Liver (tissue), 9 donors: ENCODE measurements around the gene TCTN1. TPM values are rescaled to one million over a fixed set of nuclear protein-coding genes. Genes with fewer than 3 reads are reported as not detected.
"Not testable (repeated sequence)": the region's sequence is repeated elsewhere in the genome, so short reads cannot be mapped to it uniquely, and the experiment has no call there.

Experiments used
- DNase-seq: peaks from one replicate; pipeline ENCODE4 v3.0.0-alpha.2; 2017; ENCODE audit warnings: low spot score
- H3K27ac ChIP-seq, 2 donors: one replicate each; pipeline ENCODE4 v1.7.0; 2013; ENCODE audit warnings: inconsistent platforms in 2 of 2, low read length in 2 of 2, control low read depth in 1 of 2, low read depth in 1 of 2, mild to moderate bottlenecking in 1 of 2
- H3K27me3 ChIP-seq, 4 donors: one replicate each; pipeline versions ENCODE4 v1.6.1 to v1.7.0; 2013; ENCODE audit warnings: low read length in 3 of 4, inconsistent platforms in 1 of 4, mild to moderate bottlenecking in 1 of 4, moderate library complexity in 1 of 4; ENCODE audit not compliant: control insufficient read depth in 4 of 4, insufficient read depth in 4 of 4
- H3K36me3 ChIP-seq, 4 donors: one replicate each; pipeline versions ENCODE4 v1.6.1 to v1.7.0; 2013; ENCODE audit warnings: low read length in 3 of 4, mild to moderate bottlenecking in 3 of 4, low read depth in 1 of 4, moderate library complexity in 1 of 4; ENCODE audit not compliant: control insufficient read depth in 4 of 4, insufficient read depth in 3 of 4
- H3K4me1 ChIP-seq, 4 donors: one replicate each; pipeline versions ENCODE4 v1.6.1 to v1.7.0; 2013; ENCODE audit warnings: low read length in 3 of 4, mild to moderate bottlenecking in 3 of 4, moderate library complexity in 1 of 4; ENCODE audit not compliant: control insufficient read depth in 4 of 4, insufficient read depth in 4 of 4
- H3K4me3 ChIP-seq, 3 donors: one replicate each; pipeline versions ENCODE4 v1.6.1 to v1.7.0; 2013; ENCODE audit warnings: low read length in 3 of 3, control low read depth in 1 of 3, low read depth in 1 of 3, mild to moderate bottlenecking in 1 of 3
- H3K9ac ChIP-seq, 2 donors: one replicate each; pipeline ENCODE4 v1.7.0; 2013; ENCODE audit warnings: low read length in 2 of 2, mild to moderate bottlenecking in 2 of 2, moderate library complexity in 2 of 2, control low read depth in 1 of 2, low read depth in 1 of 2
- H3K9me3 ChIP-seq, 4 donors: one replicate each; pipeline versions ENCODE4 v1.6.1 to v1.7.0; 2013; ENCODE audit warnings: low read length in 3 of 4; ENCODE audit not compliant: control insufficient read depth in 4 of 4
- CTCF ChIP-seq: fragments of 150-350 bp; IDR thresholded peaks from 2 replicates; pipeline ENCODE4 v1.5.1; 2017; ENCODE audit warnings: improper control_type of control experiment, low read depth, low read length; ENCODE audit not compliant: missing input control
- EGR1 ChIP-seq, 2 donors: IDR thresholded peaks; 2 replicates each; pipeline ENCODE4 v1.6.1; 2016 to 2018; ENCODE audit warnings: antibody characterized with exemption in 2 of 2, low read depth in 2 of 2
- FOXA2 ChIP-seq: IDR thresholded peaks from 2 replicates; pipeline ENCODE4 v1.6.1; 2016; ENCODE audit warnings: antibody characterized with exemption
- HNF4G ChIP-seq: IDR thresholded peaks from 2 replicates; pipeline ENCODE4 v1.6.1; 2016; ENCODE audit warnings: antibody characterized with exemption
- JUND ChIP-seq, 2 donors: IDR thresholded peaks; 2 replicates each; pipeline ENCODE4 v1.6.1; 2016; ENCODE audit warnings: antibody characterized with exemption in 2 of 2
- MAX ChIP-seq: IDR thresholded peaks from 2 replicates; pipeline ENCODE4 v1.6.1; 2016; ENCODE audit warnings: antibody characterized with exemption
- NR2F2 ChIP-seq: IDR thresholded peaks from 2 replicates; pipeline ENCODE4 v1.6.1; 2016; ENCODE audit warnings: antibody characterized with exemption
- REST ChIP-seq: IDR thresholded peaks from 2 replicates; pipeline ENCODE4 v1.6.1; 2016; ENCODE audit warnings: antibody characterized with exemption, mild to moderate bottlenecking
- RXRA ChIP-seq, 2 donors: IDR thresholded peaks; 2 replicates each; pipeline ENCODE4 v1.6.1; 2017 to 2018; ENCODE audit warnings: antibody characterized with exemption in 2 of 2, mild to moderate bottlenecking in 1 of 2
- SP1 ChIP-seq: IDR thresholded peaks from 2 replicates; pipeline ENCODE4 v1.6.1; 2018; ENCODE audit warnings: antibody characterized with exemption, mild to moderate bottlenecking
- TAF1 ChIP-seq: conservative IDR thresholded peaks from 2 replicates; pipeline ENCODE4 v1.6.1; 2016; ENCODE audit warnings: antibody characterized with exemption, mild to moderate bottlenecking
- YY1 ChIP-seq: IDR thresholded peaks from 2 replicates; pipeline ENCODE4 v1.6.1; 2016; ENCODE audit warnings: antibody characterized with exemption, mild to moderate bottlenecking
- ZBTB33 ChIP-seq: IDR thresholded peaks from 2 replicates; pipeline ENCODE4 v1.6.1; 2016; ENCODE audit warnings: antibody characterized with exemption
- WGBS: extraction: QIAGEN DNeasy Blood & Tissue Kit; methylation state at CpG from one replicate; pipeline ENCODE4 v1.1.7; 2013; 5-methylcytosine and 5-hydroxymethylcytosine counted together
- polyA plus RNA-seq, 2 donors: library from polyadenylated mRNA; stranded (reverse) in 1 of 2; unstranded in 1 of 2; fragments of 200-250 nt in 1 of 2; fragments of >200 nt in 1 of 2; fragmentation: Nextera tagmentation in 1 of 2; extraction: Ambion mirVana in 1 of 2; gene quantifications; one replicate each; pipeline versions ENCODE4 v1.2.1 to v1.2.3, GENCODE V29; 2013 to 2015
- total RNA-seq, 2 donors: library from RNA; depleted of rRNA; stranded (reverse); fragments of >200 nt; gene quantifications; one replicate each; pipeline ENCODE4 v1.2.3, GENCODE V29; 2014
- donor health status: healthy.
- donor health status: healthy.
- donor health status: healthy.
- donor health status: healthy.
- donor health status: healthy.

Gene TCTN1
- total and polyA plus RNA-seq, 4 donors = 6.0 to 12.0 (median 10.9) TPM

- peaks cover 4 to 46% (median 34%) of the 10 kb centered on the region in 4 donors for H3K4me1 ChIP-seq
- H3K27ac ChIP-seq = no peak overlapping the region
- no peaks in the 10 kb centered on the region for H3K27me3 ChIP-seq
- H3K9me3 ChIP-seq = peaks cover 0 to 2% (median 0%) of the 10 kb centered on the region in 4 donors
- H3K4me3 ChIP-seq = no peak overlapping the region
- no peak for DNase-seq
- TF ChIP-seq NR2F2 (no peak), ZBTB33 (no peak), FOXA2 (no peak), TAF1 (no peak), REST (no peak), MAX (no peak), SP1 (no peak), YY1 (no peak), HNF4G (no peak), EGR1 (IDR thresholded peaks at IDR 0.05; ENCODE audit: low read depth in 2 of 2) (no peak), JUND (IDR thresholded peaks at IDR 0.05) (no peak), RXRA (IDR thresholded peaks at IDR 0.05) (no peak), CTCF (no peak)
- no peaks in the 10 kb centered on the region for H3K36me3 ChIP-seq
- H3K9ac ChIP-seq = no peak overlapping the region
- WGBS = 97% methylated on average over 6 of the region's 6 CpGs
Observed at GRCh38 chr12:110568752-110569151, 45.2 kb upstream of the TCTN1 start.

GRCh38 chr12:110569838-110570237, 44.1 kb upstream of the TCTN1 start:
- not testable (repeated sequence) for H3K9ac ChIP-seq, H3K9me3 ChIP-seq, H3K27ac ChIP-seq, H3K36me3 ChIP-seq, H3K27me3 ChIP-seq, H3K4me3 ChIP-seq, DNase-seq
- peaks cover 7 to 39% (median 29%) of the 10 kb centered on the region in 4 donors for H3K4me1 ChIP-seq
- no CpG with 5 or more reads among the region's 2 CpGs for WGBS

DNA sequence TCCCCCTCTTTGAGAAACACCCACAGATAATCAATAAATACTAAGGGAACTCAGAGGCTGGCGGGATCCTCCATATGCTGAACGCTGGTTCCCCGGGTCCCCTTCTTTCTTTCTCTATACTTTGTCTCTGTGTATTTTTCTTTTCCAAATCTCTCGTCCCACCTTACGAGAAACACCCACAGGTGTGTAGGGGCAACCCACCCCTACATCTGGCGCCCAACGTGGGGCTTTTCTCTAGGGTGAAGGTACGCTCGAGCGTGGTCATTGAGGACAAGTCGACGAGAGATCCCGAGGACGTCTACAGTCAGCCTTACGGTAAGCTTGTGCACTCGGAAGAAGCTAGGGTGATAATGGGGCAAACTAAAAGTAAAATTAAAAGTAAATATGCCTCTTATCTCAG, 43.1 kb upstream of the TCTN1 start:
- not testable (repeated sequence) for H3K27ac ChIP-seq, DNase-seq, H3K36me3 ChIP-seq, H3K27me3 ChIP-seq, H3K9ac ChIP-seq, H3K9me3 ChIP-seq, H3K4me3 ChIP-seq
- 97% methylated on average over 16 of the region's 16 CpGs for WGBS
- H3K4me1 ChIP-seq = peaks cover 7 to 35% (median 32%) of the 10 kb centered on the region in 4 donors
